IPS-18c (cell line): ENCODE measurements around the gene CACNA1E.
"Not testable (repeated sequence)": the region's sequence is repeated elsewhere in the genome, so short reads cannot be mapped to it uniquely, and the experiment has no call there.

Experiments used
- H3K4me3 ChIP-seq: 2 replicates; pipeline ENCODE4 v1.7.0; 2013; ENCODE audit warnings: low read depth, mild to moderate bottlenecking, low read length, moderate library complexity; ENCODE audit not compliant: insufficient read depth
- H3K9me3 ChIP-seq: one replicate; pipeline ENCODE4 v1.6.1; 2013; ENCODE audit warnings: mild to moderate bottlenecking, low read length, moderate library complexity; ENCODE audit not compliant: control insufficient read depth, insufficient read depth

CACNA1E gene

DNA sequence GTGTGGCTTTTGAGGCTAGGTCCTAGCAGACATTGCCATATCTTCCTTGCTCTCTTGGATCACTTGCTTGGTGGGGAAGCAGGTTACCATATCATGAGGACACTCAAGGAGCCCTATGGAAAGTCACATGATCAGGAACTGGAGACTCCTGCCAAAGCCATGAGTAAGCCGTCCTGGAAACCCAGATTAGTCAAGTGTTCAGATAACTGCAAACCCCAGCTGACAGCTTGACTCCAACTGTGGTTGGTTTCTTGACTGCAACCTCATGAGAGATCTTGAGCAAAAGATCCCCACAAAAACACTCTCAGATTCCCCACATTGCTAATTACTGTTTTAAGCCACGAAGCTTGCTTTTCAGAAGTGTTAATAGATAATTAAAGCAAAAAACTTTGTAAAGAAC lies 58.6 kb downstream of the CACNA1E start:
- Histone ChIP-seq H3K9me3 (no peaks in the 10 kb centered on the region), H3K4me3 (no peak overlapping the region)

DNA sequence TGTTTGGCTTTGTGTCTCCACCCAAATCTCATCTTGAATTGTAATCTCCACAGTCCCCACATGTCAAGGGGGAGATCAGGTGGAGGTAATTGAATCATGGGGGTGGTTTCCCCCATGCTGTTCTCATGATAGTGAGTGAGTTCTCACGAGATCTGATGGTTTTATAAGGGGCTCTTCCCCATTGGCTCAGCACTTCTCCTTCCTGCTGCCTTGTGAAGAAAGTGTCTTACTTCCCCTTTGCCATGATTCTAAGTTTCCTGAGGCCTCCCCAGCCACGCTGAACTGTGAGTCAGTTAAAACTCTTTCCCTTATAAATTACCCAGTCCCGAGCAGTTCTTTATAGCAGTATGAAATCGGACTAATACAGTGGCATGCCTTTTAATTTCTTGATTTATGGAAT lies 59.1 kb downstream of the CACNA1E start:
- H3K4me3 ChIP-seq, H3K9me3 ChIP-seq: not testable (repeated sequence)

GRCh38 chr1:181545395-181545794 lies 62.1 kb downstream of the CACNA1E start:
- Histone ChIP-seq H3K4me3 (no peak overlapping the region), H3K9me3 (no peaks in the 10 kb centered on the region)

GRCh38 chr1:181548497-181548896 lies 65.2 kb downstream of the CACNA1E start:
- Histone ChIP-seq H3K4me3 (no peak overlapping the region), H3K9me3 (no peaks in the 10 kb centered on the region)

GRCh38 chr1:181551249-181551648 lies 67.9 kb downstream of the CACNA1E start:
- Histone ChIP-seq H3K9me3 (no peaks in the 10 kb centered on the region), H3K4me3 (no peak overlapping the region)

GRCh38 chr1:181551754-181552153 lies 68.4 kb downstream of the CACNA1E start:
- Histone ChIP-seq H3K4me3 (no peak overlapping the region), H3K9me3 (no peaks in the 10 kb centered on the region)

DNA sequence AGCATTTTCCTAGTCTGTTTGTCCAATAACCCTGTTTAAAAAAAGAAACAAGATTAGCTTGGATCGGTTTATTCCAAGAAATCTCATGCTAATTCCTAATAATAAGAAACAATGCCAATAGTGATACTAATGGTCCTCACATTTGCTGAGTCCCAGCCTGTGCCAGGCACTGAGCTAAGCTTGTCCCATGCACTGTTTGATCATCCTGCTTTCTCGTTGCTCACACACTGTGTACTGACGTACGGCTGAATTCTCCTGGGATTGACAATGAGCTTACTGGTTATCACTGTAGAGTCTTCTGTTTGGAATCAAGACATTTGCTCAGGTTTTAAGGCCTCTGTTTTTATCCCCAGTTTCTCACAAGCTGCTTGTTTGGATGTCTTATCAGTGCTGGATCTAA lies 71.1 kb downstream of the CACNA1E start:
- no peaks in the 10 kb centered on the region for H3K9me3 ChIP-seq
- H3K4me3 ChIP-seq = no peak overlapping the region

GRCh38 chr1:181556631-181557030 lies 73.3 kb downstream of the CACNA1E start:
- Histone ChIP-seq H3K9me3 (no peaks in the 10 kb centered on the region), H3K4me3 (no peak overlapping the region)

DNA sequence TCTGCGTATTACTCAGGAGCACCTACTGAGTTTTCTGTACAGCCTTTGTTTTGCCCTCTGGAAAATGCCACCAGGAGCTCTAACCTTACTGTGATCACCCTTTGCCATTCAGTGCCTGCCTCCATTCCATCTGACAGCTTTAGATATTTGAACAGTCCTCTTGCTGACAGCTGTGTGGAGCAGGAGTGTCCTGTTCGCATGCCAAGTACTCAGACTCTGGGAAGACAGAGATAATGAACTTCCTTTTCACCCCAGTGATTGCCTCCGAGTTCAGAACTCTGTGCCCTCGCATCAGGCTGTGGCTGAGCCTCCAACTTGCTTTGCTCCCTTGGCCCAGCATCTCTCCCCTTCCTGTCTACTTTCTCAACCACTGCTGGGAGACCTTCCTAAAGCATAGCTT lies 74.0 kb downstream of the CACNA1E start:
- no peak overlapping the region for H3K4me3 ChIP-seq
- no peaks in the 10 kb centered on the region for H3K9me3 ChIP-seq

DNA sequence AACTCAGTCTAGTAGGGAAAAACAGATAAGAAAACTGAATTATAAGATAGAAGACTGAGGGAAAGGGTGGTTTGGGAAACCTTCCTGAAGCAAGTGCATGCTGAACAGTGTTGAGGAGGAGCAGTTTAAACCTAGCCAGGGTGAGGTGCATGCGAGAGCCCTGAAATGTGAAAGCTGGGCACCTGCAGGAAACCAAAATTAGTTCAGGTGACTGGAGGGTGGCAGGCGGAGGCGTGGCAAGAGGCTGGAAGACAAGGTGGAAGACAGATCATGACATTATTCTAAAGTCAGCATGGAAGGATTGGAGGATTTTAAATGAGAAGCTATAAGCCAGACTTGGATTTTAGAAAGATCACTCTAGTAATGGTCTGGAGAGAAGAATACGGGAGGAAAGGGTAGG lies 75.1 kb downstream of the CACNA1E start:
- no peaks in the 10 kb centered on the region for H3K9me3 ChIP-seq
- no peak overlapping the region for H3K4me3 ChIP-seq

GRCh38 chr1:181559142-181559541 lies 75.8 kb downstream of the CACNA1E start:
- Histone ChIP-seq H3K9me3 (no peaks in the 10 kb centered on the region), H3K4me3 (no peak overlapping the region)

- no peak overlapping the region for H3K4me3 ChIP-seq
- no peaks in the 10 kb centered on the region for H3K9me3 ChIP-seq
These were observed 79.1 kb downstream of the CACNA1E start for GRCh38 chr1:181562395-181562794.

GRCh38 chr1:181568736-181569135 lies 85.4 kb downstream of the CACNA1E start:
- Histone ChIP-seq H3K9me3 (no peaks in the 10 kb centered on the region), H3K4me3 (no peak overlapping the region)

GRCh38 chr1:181577475-181577874 lies 94.2 kb downstream of the CACNA1E start:
- H3K9me3 ChIP-seq = no peaks in the 10 kb centered on the region
- H3K4me3 ChIP-seq = no peak overlapping the region

DNA sequence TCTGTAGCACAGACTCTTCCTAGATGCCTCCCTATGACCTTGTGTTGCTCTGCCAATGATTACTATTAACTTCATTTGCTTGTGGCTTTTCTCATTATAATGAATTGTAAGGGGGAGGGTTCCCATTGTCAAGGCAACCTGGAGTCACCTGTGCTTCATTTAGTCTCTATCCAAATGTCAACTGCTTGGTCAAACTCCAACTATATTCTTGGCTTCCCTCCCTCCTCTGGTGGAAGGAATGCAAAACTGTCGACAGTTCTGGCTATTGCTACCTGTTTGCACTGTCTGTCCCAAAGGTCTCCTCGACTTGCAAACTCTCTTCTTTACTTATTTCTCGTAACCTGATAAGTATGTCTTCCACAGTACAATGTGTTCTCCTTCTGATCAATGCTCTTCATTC lies 100.3 kb downstream of the CACNA1E start:
- H3K4me3 ChIP-seq = no peak overlapping the region
- no peaks in the 10 kb centered on the region for H3K9me3 ChIP-seq

- no peak overlapping the region for H3K4me3 ChIP-seq
- no peaks in the 10 kb centered on the region for H3K9me3 ChIP-seq
These were observed 104.6 kb downstream of the CACNA1E start for GRCh38 chr1:181587870-181588438.

DNA sequence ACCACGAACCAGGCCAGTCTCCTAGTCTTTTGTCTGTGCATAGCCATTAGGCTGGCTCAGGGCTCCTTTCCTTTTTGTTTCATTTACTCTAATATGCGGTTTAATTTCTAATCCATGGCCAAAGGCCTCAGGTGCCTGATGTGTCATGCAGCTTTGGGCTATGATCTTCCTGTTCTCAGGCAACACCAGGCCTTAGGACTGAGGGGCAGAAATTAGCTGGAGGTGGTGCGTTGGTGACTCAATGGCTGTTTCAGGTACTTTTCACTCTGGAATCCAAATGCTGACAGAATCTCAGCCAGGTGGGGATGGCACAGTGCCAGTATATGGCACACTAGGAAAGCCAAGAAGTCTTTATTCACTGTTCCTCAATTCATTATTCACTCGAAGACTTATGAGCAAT lies 105.3 kb downstream of the CACNA1E start:
- Histone ChIP-seq H3K4me3 (no peak overlapping the region), H3K9me3 (no peaks in the 10 kb centered on the region)

- H3K4me3 ChIP-seq = no peak overlapping the region
- no peaks in the 10 kb centered on the region for H3K9me3 ChIP-seq
These were observed 109.0 kb downstream of the CACNA1E start for GRCh38 chr1:181592255-181592859.

- Histone ChIP-seq H3K4me3 (no peak overlapping the region), H3K9me3 (no peaks in the 10 kb centered on the region)
These were observed 109.7 kb downstream of the CACNA1E start for GRCh38 chr1:181593042-181593441.
